H1 (cell line): ENCODE data around the gene C1QTNF1. TPM values are rescaled to one million over a fixed set of nuclear protein-coding genes. Genes with fewer than 3 reads are reported as not detected.

Experiments
- CTCF ChIA-PET: fragments of 300-600 bp; sonication (Branson Sonifier 250); formaldehyde crosslinking; loops from one replicate; lab custom pipeline; 2021; ENCODE audit not compliant: partially characterized antibody; lab: Charles Lee
- POLR2A ChIA-PET: fragments of 300-600 bp; sonication (Branson Sonifier 250); formaldehyde crosslinking; loops from one replicate; lab custom pipeline; 2021; ENCODE audit warnings: inconsistent platforms; ENCODE audit not compliant: partially characterized antibody; lab: Charles Lee
- DNase-seq, 2 experiments: peaks; one replicate each; pipeline versions ENCODE4 v3.0.0 to v3.0.0-alpha.2; 2010 to 2022; ENCODE audit warnings: low spot score in 2 of 2, low read depth in 1 of 2, mixed read lengths in 1 of 2
- FAIRE-seq: peaks from 2 replicates; lab custom pipeline; 2011; peaks lifted over from hg19 to GRCh38; lab: Jason Lieb, UNC
- H2AFZ ChIP-seq: 2 replicates; pipeline ENCODE4 v1.8.1; 2012; ENCODE audit warnings: low read length, inconsistent platforms
- H2AK5ac ChIP-seq: 2 replicates; pipeline ENCODE4 v1.6.1; 2013; ENCODE audit warnings: low read depth, low read length
- H2BK120ac ChIP-seq: replicated peaks from 2 replicates; pipeline ENCODE3; 2013; ENCODE audit warnings: low read depth, low read length, inconsistent platforms
- H2BK12ac ChIP-seq: 2 replicates; pipeline ENCODE4 v1.6.1; 2013; ENCODE audit warnings: low read depth, low read length
- H2BK15ac ChIP-seq: 2 replicates; pipeline ENCODE4 v1.6.1; 2013; ENCODE audit warnings: low read length
- H2BK20ac ChIP-seq: 2 replicates; pipeline ENCODE4 v1.6.1; 2013; ENCODE audit warnings: low read length
- H2BK5ac ChIP-seq: 2 replicates; pipeline ENCODE4 v1.6.1; 2013; ENCODE audit warnings: low read depth, low read length
- H3K14ac ChIP-seq: 2 replicates; pipeline ENCODE4 v1.6.1; 2013; ENCODE audit warnings: inconsistent platforms; ENCODE audit not compliant: insufficient read length
- H3K18ac ChIP-seq: 2 replicates; pipeline ENCODE4 v1.6.1; 2013; ENCODE audit warnings: low read length; ENCODE audit errors: extremely low read depth
- H3K23ac ChIP-seq: 2 replicates; pipeline ENCODE4 v1.6.1; 2013; ENCODE audit warnings: inconsistent platforms; ENCODE audit not compliant: insufficient read length
- H3K23me2 ChIP-seq: 2 replicates; pipeline ENCODE4 v1.6.1; 2013; ENCODE audit warnings: low read depth, low read length
- H3K27ac ChIP-seq: 2 replicates; pipeline ENCODE4 v1.6.1; 2011; ENCODE audit warnings: low read depth, low read length, inconsistent platforms
- H3K27me3 ChIP-seq, 4 experiments: replicated peaks in 1 of 4; 1 replicate in 1 of 4; 2 replicates in 3 of 4; pipeline versions ENCODE4 v1.6.1 to v1.8.1; 2011 to 2013; ENCODE audit warnings: low read length in 3 of 4, mild to moderate bottlenecking in 3 of 4, inconsistent platforms in 2 of 4, mixed read lengths in 2 of 4, moderate library complexity in 1 of 4; ENCODE audit not compliant: control insufficient read depth in 3 of 4, insufficient read depth in 3 of 4; ENCODE audit errors: extremely low read depth in 1 of 4
- H3K36me3 ChIP-seq, 4 experiments: 2 replicates each; pipeline versions ENCODE4 v1.6.1 to v1.8.1; 2011 to 2013; ENCODE audit warnings: mild to moderate bottlenecking in 4 of 4, low read length in 3 of 4, moderate library complexity in 2 of 4, control low read depth in 1 of 4, inconsistent platforms in 1 of 4; ENCODE audit not compliant: insufficient read depth in 4 of 4, control insufficient read depth in 2 of 4
- H3K4ac ChIP-seq: replicated peaks from 2 replicates; pipeline ENCODE3; 2013; ENCODE audit warnings: low read length, low read depth, mixed read lengths, inconsistent platforms; ENCODE audit not compliant: insufficient read length
- H3K4me1 ChIP-seq, 4 experiments: replicated peaks in 1 of 4; 1 replicate in 1 of 4; 2 replicates in 3 of 4; pipeline versions ENCODE4 v1.6.1 to v1.8.1; 2011 to 2013; ENCODE audit warnings: low read length in 3 of 4, inconsistent platforms in 2 of 4, mixed read lengths in 1 of 4; ENCODE audit not compliant: insufficient read depth in 4 of 4, control insufficient read depth in 3 of 4
- H3K4me2 ChIP-seq, 2 experiments: 2 replicates each; pipeline versions ENCODE4 v1.6.1 to v1.8.1; 2011 to 2013; ENCODE audit warnings: low read depth in 2 of 2, low read length in 2 of 2, control low read depth in 1 of 2, inconsistent platforms in 1 of 2, mild to moderate bottlenecking in 1 of 2; ENCODE audit not compliant: insufficient read depth in 1 of 2
- H3K4me3 ChIP-seq, 4 experiments: fragments of 200-600, 300-600 bp in 1 of 4; sonication (generic), shearing (Covaris generic), sonication (Bioruptor Twin) in 1 of 4; 2 replicates each; pipeline versions ENCODE4 v1.5.1 to v1.8.1; 2011 to 2016; ENCODE audit warnings: low read length in 4 of 4, low read depth in 3 of 4, control low read depth in 2 of 4, inconsistent platforms in 2 of 4, mild to moderate bottlenecking in 2 of 4, mixed read lengths in 1 of 4, moderate library complexity in 1 of 4; ENCODE audit not compliant: insufficient read depth in 2 of 4; ENCODE audit errors: extremely low read depth in 1 of 4
- H3K56ac ChIP-seq: replicated peaks from 2 replicates; pipeline ENCODE3; 2013; ENCODE audit warnings: low read depth, mild to moderate bottlenecking, mixed read lengths, low read length, inconsistent platforms; ENCODE audit not compliant: insufficient read length
- H3K79me1 ChIP-seq: 2 replicates; pipeline ENCODE4 v1.6.1; 2013; ENCODE audit warnings: low read depth, low read length, control low read depth
- H3K79me2 ChIP-seq, 2 experiments: 2 replicates each; pipeline versions ENCODE4 v1.6.1 to v1.8.1; 2012 to 2013; ENCODE audit warnings: low read length in 2 of 2, mild to moderate bottlenecking in 2 of 2, inconsistent platforms in 1 of 2; ENCODE audit not compliant: insufficient read depth in 2 of 2, control insufficient read depth in 1 of 2
- H3K9ac ChIP-seq, 4 experiments: replicated peaks in 1 of 4; 1 replicate in 1 of 4; 2 replicates in 3 of 4; pipeline versions ENCODE4 v1.6.1 to v1.8.1; 2011 to 2013; ENCODE audit warnings: low read depth in 3 of 4, low read length in 3 of 4, control low read depth in 2 of 4, mild to moderate bottlenecking in 2 of 4, moderate library complexity in 2 of 4, inconsistent platforms in 1 of 4; ENCODE audit errors: extremely low read depth in 1 of 4
- H3K9me3 ChIP-seq, 2 experiments: 2 replicates each; pipeline versions ENCODE4 v1.6.1 to v1.8.1; 2012 to 2013; ENCODE audit warnings: mild to moderate bottlenecking in 2 of 2, moderate library complexity in 2 of 2, control low read depth in 1 of 2, inconsistent platforms in 1 of 2, low read depth in 1 of 2, low read length in 1 of 2, mixed read lengths in 1 of 2; ENCODE audit not compliant: insufficient read depth in 2 of 2
- H4K20me1 ChIP-seq, 2 experiments: replicated peaks in 1 of 2; 2 replicates each; pipeline versions ENCODE3 to v1.8.1; 2011 to 2013; ENCODE audit warnings: inconsistent platforms in 2 of 2, low read length in 2 of 2, mild to moderate bottlenecking in 1 of 2; ENCODE audit not compliant: insufficient read depth in 2 of 2, control insufficient read depth in 1 of 2
- H4K5ac ChIP-seq: 2 replicates; pipeline ENCODE4 v1.6.1; 2013; ENCODE audit warnings: low read length, low read depth, mixed read lengths, inconsistent platforms; ENCODE audit not compliant: insufficient read length
- H4K8ac ChIP-seq: 2 replicates; pipeline ENCODE4 v1.8.0; 2013; ENCODE audit warnings: mild to moderate bottlenecking, moderate library complexity, low read length, inconsistent platforms; ENCODE audit not compliant: insufficient read depth; ENCODE audit errors: extremely low read depth
- H4K91ac ChIP-seq: replicated peaks from 2 replicates; pipeline ENCODE3; 2013; ENCODE audit warnings: low read length, mixed read lengths, inconsistent platforms; ENCODE audit not compliant: insufficient read length
- ASH2L ChIP-seq: fragments of 200-600, 300-600 bp; sonication (generic); IDR thresholded peaks from one replicate; pipeline ENCODE4 v1.7.1; 2017; ENCODE audit warnings: low read length
- BACH1 ChIP-seq: IDR thresholded peaks from 2 replicates; pipeline ENCODE4 v1.6.1; 2012; ENCODE audit warnings: low read length, improper control_type of control experiment
- CREB1 ChIP-seq: IDR thresholded peaks from 2 replicates; pipeline ENCODE4 v1.6.1; 2012; ENCODE audit warnings: inconsistent platforms
- EP300 ChIP-seq, 2 experiments: IDR thresholded peaks; 1 replicate in 1 of 2; 2 replicates in 1 of 2; pipeline ENCODE4 v1.6.1; 2011 to 2012; ENCODE audit warnings: low read depth in 2 of 2, low read length in 2 of 2, mild to moderate bottlenecking in 2 of 2, borderline replicate concordance in 1 of 2, inconsistent platforms in 1 of 2, moderate library complexity in 1 of 2
- NRF1 ChIP-seq: IDR thresholded peaks from 2 replicates; pipeline ENCODE4 v1.6.1; 2011; ENCODE audit warnings: mild to moderate bottlenecking, low read depth, low read length, improper control_type of control experiment
- RFX5 ChIP-seq: IDR thresholded peaks from 2 replicates; pipeline ENCODE4 v1.6.1; 2011; ENCODE audit warnings: low read depth, low read length, improper control_type of control experiment, borderline replicate concordance
- SIX5 ChIP-seq: IDR thresholded peaks from 2 replicates; pipeline ENCODE4 v1.6.1; 2011; ENCODE audit warnings: mild to moderate bottlenecking, low read depth, low read length
- SP1 ChIP-seq: IDR thresholded peaks from 2 replicates; pipeline ENCODE4 v1.6.1; 2011; ENCODE audit warnings: low read depth, low read length
- SRF ChIP-seq: IDR thresholded peaks from 2 replicates; pipeline ENCODE4 v1.6.1; 2011; ENCODE audit warnings: mild to moderate bottlenecking, low read depth, low read length, moderate library complexity
- SUZ12 ChIP-seq: fragments of 200-600 bp; sonication (generic); IDR thresholded peaks from 2 replicates; pipeline ENCODE4 v1.6.1; 2012; ENCODE audit warnings: mild to moderate bottlenecking, inconsistent platforms, low read length, moderate library complexity, mixed read lengths
- TAF1 ChIP-seq: IDR thresholded peaks from 2 replicates; pipeline ENCODE4 v1.6.1; 2011; ENCODE audit warnings: mild to moderate bottlenecking, low read depth, low read length
- TBP ChIP-seq: IDR thresholded peaks from 2 replicates; pipeline ENCODE4 v1.6.1; 2011; ENCODE audit warnings: low read depth, low read length, improper control_type of control experiment
- whole genome bisulfite sequencing, 2 experiments: shearing (Covaris generic) in 1 of 2; methylation state at CpG; one replicate each; pipeline versions ENCODE4 v1.1.6 to v1.1.7; 2013 to 2015; ENCODE audit warnings: low lambda C conversion rate in 2 of 2, mixed read lengths in 2 of 2, inconsistent platforms in 1 of 2, low coverage in 1 of 2, missing lambda C conversion rate in 1 of 2; ENCODE audit not compliant: insufficient replicate concordance in 2 of 2, insufficient coverage in 1 of 2, insufficient read length in 1 of 2; ENCODE audit errors: extremely low coverage in 1 of 2, missing lambda C conversion rate in 1 of 2; 5-methylcytosine and 5-hydroxymethylcytosine counted together
- polyA plus RNA-seq, 7 experiments: library from polyadenylated mRNA; depleted of rRNA in 3 of 7; stranded (reverse) in 5 of 7; unstranded in 2 of 7; fragments of >200 nt in 5 of 7; fragments of 200-250 nt in 2 of 7; gene quantifications; 1 replicate in 5 of 7; 2 replicates in 1 of 7; 4 replicates in 1 of 7; pipeline versions ENCODE4 v1.2.1 to v1.2.3, GENCODE V29; 2011 to 2013; ENCODE audit warnings: missing spikeins in 2 of 7, mixed read lengths in 2 of 7
- total RNA-seq: library from RNA; stranded (reverse); fragmentation: NEBNext Ultra II Directional; extraction: Animal tissue kit (Norgen Biotek cat#: 25700); gene quantifications from 2 replicates; pipeline ENCODE4 v1.2.1, GENCODE V29; 2021
- TF ChIP-seq, protein P1 (sequence below): IDR thresholded peaks from 2 replicates; pipeline ENCODE4 v1.6.1; 2011; ENCODE audit warnings: low read length, improper control_type of control experiment
- TF ChIP-seq, protein P2 (sequence below): IDR thresholded peaks from 2 replicates; pipeline ENCODE4 v1.6.1; 2011; ENCODE audit warnings: low read depth, mild to moderate bottlenecking, low read length; ENCODE audit not compliant: insufficient read depth

Gene C1QTNF1
- total and polyA plus RNA-seq, 2 of the 8 experiments (the other 6 are each of a cell fraction or from before 2014, with no cell fraction given): 1.5 to 2.5 TPM

DNA sequence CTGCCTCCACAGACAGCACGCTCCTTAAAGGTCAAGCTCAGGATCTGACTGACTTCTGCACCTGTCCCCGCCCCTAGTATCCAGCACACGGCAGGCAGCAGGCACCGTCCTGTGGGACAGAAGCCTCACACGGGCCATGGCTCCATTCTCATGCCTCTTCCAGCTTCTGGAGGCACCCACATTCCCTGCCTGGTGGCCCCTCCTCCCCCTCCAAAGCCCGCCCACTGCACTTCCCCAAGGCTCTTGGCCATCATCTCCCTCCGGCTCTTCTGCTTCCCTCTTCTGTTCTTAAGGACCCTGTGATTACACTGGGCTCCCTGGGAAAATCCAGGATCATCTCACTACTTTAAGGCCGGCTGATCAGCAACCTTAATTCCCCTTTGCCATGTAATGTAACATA is 17.9 kb upstream of the C1QTNF1 start:
- no peak overlapping the region for H3K9ac ChIP-seq
- no peak overlapping the region for H3K23ac ChIP-seq
- 85% methylated on average over 8 of the region's 8 CpGs; no CpG with 5 or more reads in 1 of the 2 experiments for WGBS, 2 experiments
- no peak overlapping the region for H4K5ac ChIP-seq
- no peak overlapping the region; a peak in 1 of 4 replicates for H3K4me2 ChIP-seq
- H2AK5ac ChIP-seq: no peak overlapping the region
- peaks cover 0 to 10% (median 7%) of the 10 kb centered on the region in 4 experiments; a peak in 6 of 7 replicates for H3K4me1 ChIP-seq
- no peak overlapping the region for H2BK12ac ChIP-seq
- H3K36me3 ChIP-seq: no peaks in the 10 kb centered on the region
- POLR2A ChIA-PET: no interaction called here
- H3K4me3 ChIP-seq: no peak overlapping the region
- FAIRE-seq (no peak), DNase-seq (no peak)
- no peak overlapping the region for H4K8ac ChIP-seq
- no peak overlapping the region for H2BK5ac ChIP-seq
- no peaks in the 10 kb centered on the region for H3K9me3 ChIP-seq
- H3K27ac ChIP-seq: no peak overlapping the region
- H3K23me2 ChIP-seq: peaks cover 7% of the 10 kb centered on the region
- peaks cover 28 to 70% (median 69%) of the 10 kb centered on the region in 4 experiments for H3K27me3 ChIP-seq
- no peak overlapping the region for H3K14ac ChIP-seq
- no peak overlapping the region for H2AFZ ChIP-seq
- no peak overlapping the region for H4K91ac ChIP-seq
- peaks cover 19% of the 10 kb centered on the region for H3K79me1 ChIP-seq
- H2BK20ac ChIP-seq: no peak overlapping the region
- H2BK120ac ChIP-seq: no peak overlapping the region
- peaks cover 42 to 54% of the 10 kb centered on the region in 2 experiments for H4K20me1 ChIP-seq
- CTCF ChIA-PET: interaction anchor here (0.7 to 1.0 kb wide), 3 partner anchors 12 to 36 kb away, joined by 3 to 4 read pairs (median 3); no protein-coding TSS in a partner anchor
- H3K4ac ChIP-seq: no peak overlapping the region
- H2BK15ac ChIP-seq: no peak overlapping the region
- H3K56ac ChIP-seq: no peak overlapping the region
- H3K18ac ChIP-seq: no peak overlapping the region
- peaks cover 0 to 7% of the 10 kb centered on the region in 2 experiments; a peak in 1 of 4 replicates for H3K79me2 ChIP-seq
- TF ChIP-seq SIX5 (no peak), RFX5 (no peak), SUZ12 (no peak; the same call in 1 of the 2 replicates), BACH1 (no peak), CREB1 (no peak), SRF (no peak), TBP (no peak), TAF1 (no peak), EP300 (IDR thresholded peaks at IDR 0.05; ENCODE audit: borderline replicate concordance in 1 of 2, low read depth in 2 of 2, low read length in 2 of 2) (no peak), ASH2L (no peak), SP1 (no peak), NRF1 (no peak)
- TF ChIP-seq, protein P1, sequence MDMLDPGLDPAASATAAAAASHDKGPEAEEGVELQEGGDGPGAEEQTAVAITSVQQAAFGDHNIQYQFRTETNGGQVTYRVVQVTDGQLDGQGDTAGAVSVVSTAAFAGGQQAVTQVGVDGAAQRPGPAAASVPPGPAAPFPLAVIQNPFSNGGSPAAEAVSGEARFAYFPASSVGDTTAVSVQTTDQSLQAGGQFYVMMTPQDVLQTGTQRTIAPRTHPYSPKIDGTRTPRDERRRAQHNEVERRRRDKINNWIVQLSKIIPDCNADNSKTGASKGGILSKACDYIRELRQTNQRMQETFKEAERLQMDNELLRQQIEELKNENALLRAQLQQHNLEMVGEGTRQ: no peak
- TF ChIP-seq, protein P2, sequence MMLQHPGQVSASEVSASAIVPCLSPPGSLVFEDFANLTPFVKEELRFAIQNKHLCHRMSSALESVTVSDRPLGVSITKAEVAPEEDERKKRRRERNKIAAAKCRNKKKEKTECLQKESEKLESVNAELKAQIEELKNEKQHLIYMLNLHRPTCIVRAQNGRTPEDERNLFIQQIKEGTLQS: no peak
